Duodenal mucosa (tissue), 2 donors: ENCODE measurements around the gene TEX53.

Experiments
- H3K27ac ChIP-seq: one replicate; pipeline ENCODE4 v1.7.0; 2013; ENCODE audit warnings: low read depth, low read length
- H3K27me3 ChIP-seq, 2 donors: one replicate each; pipeline ENCODE4 v1.7.0; 2013; ENCODE audit warnings: low read length in 2 of 2, control low read depth in 1 of 2; ENCODE audit not compliant: insufficient read depth in 2 of 2, control insufficient read depth in 1 of 2
- H3K36me3 ChIP-seq, 2 donors: one replicate each; pipeline ENCODE4 v1.7.0; 2013; ENCODE audit warnings: low read length in 2 of 2, control low read depth in 1 of 2; ENCODE audit not compliant: insufficient read depth in 2 of 2, control insufficient read depth in 1 of 2
- H3K4me1 ChIP-seq, 2 donors: one replicate each; pipeline ENCODE4 v1.7.0; 2013; ENCODE audit warnings: low read length in 2 of 2, control low read depth in 1 of 2; ENCODE audit not compliant: insufficient read depth in 2 of 2, control insufficient read depth in 1 of 2
- H3K4me3 ChIP-seq, 2 donors: one replicate each; pipeline ENCODE4 v1.7.0; 2013; ENCODE audit warnings: low read length in 2 of 2, low read depth in 1 of 2
- H3K9ac ChIP-seq, 2 donors: one replicate each; pipeline ENCODE4 v1.7.0; 2013; ENCODE audit warnings: low read length in 2 of 2, low read depth in 1 of 2
- H3K9me3 ChIP-seq, 2 donors: one replicate each; pipeline ENCODE4 v1.7.0; 2013; ENCODE audit warnings: low read length in 2 of 2, control low read depth in 1 of 2; ENCODE audit not compliant: control insufficient read depth in 1 of 2

Gene TEX53

GRCh38 chr9:114607671-114608524, 49.7 kb downstream of the TEX53 start:
- no peaks in the 10 kb centered on the region for H3K36me3 ChIP-seq
- H3K4me1 ChIP-seq, result peaks cover 17 to 19% of the 10 kb centered on the region in 2 donors
- no peak overlapping the region for H3K27ac ChIP-seq
- no peaks in the 10 kb centered on the region for H3K27me3 ChIP-seq
- H3K4me3 ChIP-seq, result no peak overlapping the region
- H3K9me3 ChIP-seq, result no peaks in the 10 kb centered on the region
- no peak overlapping the region for H3K9ac ChIP-seq

GRCh38 chr9:114606597-114607207, 50.9 kb downstream of the TEX53 start:
- Histone ChIP-seq H3K27me3 (no peaks in the 10 kb centered on the region), H3K27ac (no peak overlapping the region), H3K4me3 (no peak overlapping the region), H3K36me3 (no peaks in the 10 kb centered on the region), H3K4me1 (peaks cover 6 to 7% of the 10 kb centered on the region in 2 donors), H3K9me3 (peaks cover 0 to 4% of the 10 kb centered on the region in 2 donors), H3K9ac (no peak overlapping the region)
